Fibroblast of villous mesenchyme (primary cell): ENCODE results near the gene GRK4. TPM values are rescaled to one million over a fixed set of nuclear protein-coding genes. Genes with fewer than 3 reads are reported as not detected.
A peak's percentile ranks its signal among the peaks of the same experiment; 100 is the strongest.

Experiments used
- DNase-seq: peaks from one replicate; pipeline ENCODE4 v3.0.0-alpha.2; 2010; ENCODE audit warnings: low read depth
- H3K4me3 ChIP-seq: 2 replicates; pipeline ENCODE4 v1.5.1; 2011; ENCODE audit warnings: low read depth, mild to moderate bottlenecking, low read length
- CTCF ChIP-seq: IDR thresholded peaks from 2 replicates; pipeline ENCODE4 v1.5.1; 2012; ENCODE audit warnings: low read depth, mild to moderate bottlenecking, low read length; ENCODE audit not compliant: insufficient read depth
- total RNA-seq: library from RNA; depleted of rRNA; stranded (reverse); fragments of >200 nt; gene quantifications from 2 replicates; pipeline ENCODE4 v1.2.3, GENCODE V29; 2012

GRK4 gene
- total RNA-seq, 1 donor: 7.3 TPM

- DNase-seq: no peak
- peak overlapping the region; percentile 84 for H3K4me3 ChIP-seq
- no peak for TF ChIP-seq CTCF
Observed at GRCh38 chr4:3075652-3075981, 112.2 kb downstream of the GRK4 start.

- DNase-seq: no peak
- TF ChIP-seq CTCF: no peak
- no peak overlapping the region for H3K4me3 ChIP-seq
Observed at GRCh38 chr4:3077796-3078195, 114.4 kb downstream of the GRK4 start.

- no peak for TF ChIP-seq CTCF
- DNase-seq: no peak
- no peak overlapping the region for H3K4me3 ChIP-seq
Observed at GRCh38 chr4:3079694-3080123, 116.3 kb downstream of the GRK4 start.

GRCh38 chr4:3082925-3083515, 119.6 kb downstream of the GRK4 start:
- no peak overlapping the region for H3K4me3 ChIP-seq
- no peak for DNase-seq
- no peak for TF ChIP-seq CTCF

GRCh38 chr4:3083732-3084131, 120.4 kb downstream of the GRK4 start:
- no peak for DNase-seq
- no peak for TF ChIP-seq CTCF
- H3K4me3 ChIP-seq: no peak overlapping the region

- no peak overlapping the region for H3K4me3 ChIP-seq
- no peak for DNase-seq
- no peak for TF ChIP-seq CTCF
Observed at GRCh38 chr4:3085948-3086670, 122.7 kb downstream of the GRK4 start.

GRCh38 chr4:3087115-3087797, 123.9 kb downstream of the GRK4 start:
- no peak for DNase-seq
- H3K4me3 ChIP-seq: no peak overlapping the region
- no peak for TF ChIP-seq CTCF
